ENCODE data around the gene EMC6.
"Not testable (repeated sequence)": the region's sequence is repeated elsewhere in the genome, so short reads cannot be mapped to it uniquely, and the experiment has no call there.

EMC6 gene

GRCh38 chr17:3681057-3681456 lies 12.4 kb downstream of the EMC6 start:
- DNase-seq (ENCODE audit: low spot score): no peak

- DNase-seq (ENCODE audit: low spot score): no peak
Measured at GRCh38 chr17:3681565-3681964, 13.0 kb downstream of the EMC6 start.

GRCh38 chr17:3682033-3682432 lies 13.4 kb downstream of the EMC6 start:
- no peak for DNase-seq (ENCODE audit: low spot score)

- DNase-seq (ENCODE audit: low spot score): peak; percentile 84
Measured at GRCh38 chr17:3683054-3683511, 14.5 kb downstream of the EMC6 start.

- no peak for DNase-seq (ENCODE audit: low spot score)
Measured at GRCh38 chr17:3685174-3685573, 16.6 kb downstream of the EMC6 start.

- peak; percentile 33 for DNase-seq (ENCODE audit: low spot score)
Measured at GRCh38 chr17:3688027-3688553, 19.5 kb downstream of the EMC6 start.

GRCh38 chr17:3688852-3689261 lies 20.2 kb downstream of the EMC6 start:
- DNase-seq (ENCODE audit: low spot score): no peak

- no peak for DNase-seq (ENCODE audit: low spot score)
Measured at GRCh38 chr17:3689262-3690093, 20.9 kb downstream of the EMC6 start.

- no peak for DNase-seq (ENCODE audit: low spot score)
Measured at GRCh38 chr17:3690094-3690715, 21.6 kb downstream of the EMC6 start.

- no peak for DNase-seq (ENCODE audit: low spot score)
Measured at GRCh38 chr17:3691617-3692067, 23.0 kb downstream of the EMC6 start.

- DNase-seq (ENCODE audit: low spot score): no peak
Measured at GRCh38 chr17:3692346-3692745, 23.7 kb downstream of the EMC6 start.

- DNase-seq (ENCODE audit: low spot score): no peak
Measured at GRCh38 chr17:3693141-3693540, 24.5 kb downstream of the EMC6 start.

- DNase-seq (ENCODE audit: low spot score): no peak
Measured at GRCh38 chr17:3693829-3694231, 25.2 kb downstream of the EMC6 start.

GRCh38 chr17:3695129-3695722 lies 26.6 kb downstream of the EMC6 start:
- peak; percentile 45 for DNase-seq (ENCODE audit: low spot score)

GRCh38 chr17:3695723-3696411 lies 27.3 kb downstream of the EMC6 start, which contains the start of gene P2RX5:
Gene P2RX5, minus strand, starts transcription at chr17:3696155. Its CDS starts 150 bp downstream, at chr17:3696005.
- peak; percentile 62 for DNase-seq (ENCODE audit: low spot score)

- DNase-seq (ENCODE audit: low spot score): no peak
Measured at GRCh38 chr17:3697103-3697476, 28.5 kb downstream of the EMC6 start.

GRCh38 chr17:3698139-3698538 lies 29.5 kb downstream of the EMC6 start:
- no peak for DNase-seq (ENCODE audit: low spot score)

- no peak for DNase-seq (ENCODE audit: low spot score)
Measured at GRCh38 chr17:3699951-3700350, 31.3 kb downstream of the EMC6 start.

- DNase-seq (ENCODE audit: low spot score): not testable (repeated sequence)
Measured at GRCh38 chr17:3702041-3702539, 33.5 kb downstream of the EMC6 start.

GRCh38 chr17:3704931-3705717 lies 36.5 kb downstream of the EMC6 start:
- no peak for DNase-seq (ENCODE audit: low spot score)

- DNase-seq (ENCODE audit: low spot score): not testable (repeated sequence)
Measured at GRCh38 chr17:3705718-3705984, 37.0 kb downstream of the EMC6 start.

Measured in GM03348 (cell line).